SK-N-MC (cell line): ENCODE data around the gene GSK3B.

Experiments
- EZH2 ChIP-seq: fragments of 200-600 bp; sonication (generic); IDR thresholded peaks from one replicate; pipeline ENCODE4 v1.6.1; 2017; ENCODE audit warnings: antibody characterized with exemption
- FOXP2 ChIP-seq: optimal IDR thresholded peaks from 2 replicates; pipeline ENCODE3; 2011; ENCODE audit warnings: mild to moderate bottlenecking, moderate library complexity; ENCODE audit not compliant: insufficient read depth; ENCODE audit errors: extremely low read length, control extremely low read depth
- POLR2AphosphoS5 ChIP-seq: IDR thresholded peaks from 2 replicates; pipeline ENCODE4 v1.6.1; 2012; ENCODE audit warnings: mild to moderate bottlenecking, low read depth, low read length, borderline replicate concordance

GRCh38 chr3:120022729-120023128, 71.5 kb downstream of the GSK3B start:
- TF ChIP-seq EZH2 (no peak), POLR2AphosphoS5 (no peak), FOXP2 (no peak)
